ENCODE data around the gene MYO10. TPM values are rescaled to one million over a fixed set of nuclear protein-coding genes. Genes with fewer than 3 reads are reported as not detected.

The MYO10 gene
- total RNA-seq, 1 donor from 2014 or later: 20.0 TPM

DNA sequence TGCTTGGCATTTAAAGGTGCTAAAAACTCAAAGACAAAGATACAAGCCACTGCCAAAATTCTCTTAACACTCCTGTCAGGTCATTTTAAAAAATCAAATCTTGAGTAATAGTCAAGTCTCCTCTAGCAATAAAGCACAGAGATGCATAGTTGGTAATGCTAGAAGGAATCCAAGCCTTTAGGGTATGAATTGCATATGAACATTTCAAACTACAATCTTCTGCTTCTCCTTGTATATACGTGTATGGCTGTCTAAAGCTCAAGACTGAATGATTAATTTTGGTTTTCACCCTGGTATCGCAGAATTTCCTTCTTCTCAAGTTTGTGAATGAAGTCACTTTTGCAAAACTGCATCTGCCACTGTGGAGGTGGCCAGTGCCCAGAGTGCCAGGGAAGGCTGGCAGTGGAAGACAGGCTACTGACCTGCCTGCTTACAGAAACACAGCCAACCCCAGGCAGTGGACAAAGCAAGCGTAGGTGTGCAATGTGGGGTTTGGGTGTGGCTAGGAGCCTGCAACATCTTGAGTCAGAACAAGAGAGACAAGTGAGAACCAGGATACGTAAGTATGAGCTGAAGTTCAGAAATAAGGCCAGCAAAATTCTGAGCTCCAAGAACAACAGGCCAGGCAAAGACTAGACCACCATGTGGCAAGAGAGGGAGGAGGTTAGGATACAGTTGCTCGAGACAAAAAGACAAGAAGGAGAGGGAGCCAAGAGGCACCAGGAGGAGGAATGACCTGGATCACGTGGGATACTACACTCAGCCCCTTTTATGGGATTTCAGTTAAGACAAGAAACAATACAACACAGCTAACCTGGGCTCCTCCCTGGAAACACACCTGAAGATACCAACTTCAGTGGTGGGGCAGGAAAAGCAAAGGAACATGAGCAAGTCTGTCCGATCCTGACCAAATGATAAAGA lies 22.6 kb downstream of the MYO10 start:
- no peaks in the 10 kb centered on the region for H3K9me3 ChIP-seq
- H3K27ac ChIP-seq: no peak overlapping the region
- H3K4me3 ChIP-seq: no peak overlapping the region
- no peaks in the 10 kb centered on the region for H3K36me3 ChIP-seq
- TF ChIP-seq CTCF (IDR thresholded peaks at IDR 0.05): no peak
- no peak for DNase-seq (ENCODE audit: low spot score in 2 of 2)
- intact Hi-C loops (cut with DNase I): no loop called here
- H3K27me3 ChIP-seq: no peaks in the 10 kb centered on the region
- no peaks in the 10 kb centered on the region for H3K4me1 ChIP-seq

GRCh38 chr5:16912080-16912479 lies 24.0 kb downstream of the MYO10 start:
- no peak for TF ChIP-seq CTCF (IDR thresholded peaks at IDR 0.05)
- no peaks in the 10 kb centered on the region for H3K27me3 ChIP-seq
- H3K9me3 ChIP-seq: no peaks in the 10 kb centered on the region
- intact Hi-C loops (cut with DNase I): no loop called here
- no peaks in the 10 kb centered on the region for H3K4me1 ChIP-seq
- no peak overlapping the region for H3K27ac ChIP-seq
- no peak overlapping the region for H3K4me3 ChIP-seq
- H3K36me3 ChIP-seq: no peaks in the 10 kb centered on the region
- DNase-seq (ENCODE audit: low spot score in 2 of 2): no peak

GRCh38 chr5:16909464-16909863 lies 26.6 kb downstream of the MYO10 start:
- DNase-seq (ENCODE audit: low spot score in 2 of 2): no peak
- intact Hi-C loops (cut with DNase I): no loop called here
- TF ChIP-seq CTCF (IDR thresholded peaks at IDR 0.05): no peak
- Histone ChIP-seq H3K27ac (no peak overlapping the region), H3K4me1 (no peaks in the 10 kb centered on the region), H3K9me3 (no peaks in the 10 kb centered on the region), H3K4me3 (no peak overlapping the region), H3K36me3 (no peaks in the 10 kb centered on the region), H3K27me3 (no peaks in the 10 kb centered on the region)

GRCh38 chr5:16907270-16907669 lies 28.8 kb downstream of the MYO10 start:
- no peaks in the 10 kb centered on the region for H3K27me3 ChIP-seq
- H3K36me3 ChIP-seq: no peaks in the 10 kb centered on the region
- no peak overlapping the region for H3K27ac ChIP-seq
- no peaks in the 10 kb centered on the region for H3K4me1 ChIP-seq
- DNase-seq (ENCODE audit: low spot score in 2 of 2): no peak
- no peaks in the 10 kb centered on the region for H3K9me3 ChIP-seq
- H3K4me3 ChIP-seq: no peak overlapping the region
- no peak for TF ChIP-seq CTCF (IDR thresholded peaks at IDR 0.05)
- intact Hi-C loops (cut with DNase I): no loop called here

GRCh38 chr5:16906255-16906654 lies 29.8 kb downstream of the MYO10 start:
- no peaks in the 10 kb centered on the region for H3K27me3 ChIP-seq
- H3K4me1 ChIP-seq: no peaks in the 10 kb centered on the region
- H3K4me3 ChIP-seq: no peak overlapping the region
- H3K36me3 ChIP-seq: no peaks in the 10 kb centered on the region
- H3K9me3 ChIP-seq: no peaks in the 10 kb centered on the region
- no peak overlapping the region for H3K27ac ChIP-seq
- intact Hi-C loops (cut with DNase I): no loop called here
- no peak for DNase-seq (ENCODE audit: low spot score in 2 of 2)
- no peak for TF ChIP-seq CTCF (IDR thresholded peaks at IDR 0.05)
